Measurements from ENCODE around the gene PDZD8.
"Not testable (repeated sequence)": the region's sequence is repeated elsewhere in the genome, so short reads cannot be mapped to it uniquely, and the experiment has no call there.

The PDZD8 gene

GRCh38 chr10:117253908-117254307 lies 121.3 kb downstream of the PDZD8 start:
- DNase-seq: no peak

GRCh38 chr10:117250411-117250810 lies 124.8 kb downstream of the PDZD8 start:
- DNase-seq: no peak

GRCh38 chr10:117249493-117250093 lies 125.6 kb downstream of the PDZD8 start:
- no peak for DNase-seq

- no peak for DNase-seq
Observed at GRCh38 chr10:117248750-117249465, 126.3 kb downstream of the PDZD8 start.

GRCh38 chr10:117246997-117247671 lies 128.1 kb downstream of the PDZD8 start:
- DNase-seq: no peak

GRCh38 chr10:117242463-117242832 lies 132.8 kb downstream of the PDZD8 start:
- DNase-seq: no peak

GRCh38 chr10:117241541-117242462 lies 133.4 kb downstream of the PDZD8 start:
- no peak for DNase-seq

- DNase-seq: no peak
Observed at GRCh38 chr10:117240621-117241529, 134.4 kb downstream of the PDZD8 start, which contains the start of gene SLC18A2. Gene SLC18A2, plus strand, starts transcription at chr10:117241114. Its CDS starts 580 bp downstream, at chr10:117241694.

GRCh38 chr10:117239721-117240620 lies 135.3 kb downstream of the PDZD8 start:
- no peak for DNase-seq

GRCh38 chr10:117239051-117239450 lies 136.2 kb downstream of the PDZD8 start:
- DNase-seq: no peak

GRCh38 chr10:117237401-117237991 lies 137.7 kb downstream of the PDZD8 start:
- DNase-seq: no peak

- DNase-seq: not testable (repeated sequence)
Observed at GRCh38 chr10:117230107-117230506, 145.1 kb downstream of the PDZD8 start.

GRCh38 chr10:117228210-117228609 lies 147.0 kb downstream of the PDZD8 start:
- no peak for DNase-seq

All from NCI-H1092 treated with DMSO at 0.1 percent for 48 hours (cell line).